Measurements from ENCODE around the gene TBC1D8. TPM values are rescaled to one million over a fixed set of nuclear protein-coding genes. Genes with fewer than 3 reads are reported as not detected.

TBC1D8 gene
- total RNA-seq, 5 donors from 2014 or later (not counting 1 experiment from before 2014, with no cell fraction given): 0.40 to 2.1 (median 2.0) TPM

DNA sequence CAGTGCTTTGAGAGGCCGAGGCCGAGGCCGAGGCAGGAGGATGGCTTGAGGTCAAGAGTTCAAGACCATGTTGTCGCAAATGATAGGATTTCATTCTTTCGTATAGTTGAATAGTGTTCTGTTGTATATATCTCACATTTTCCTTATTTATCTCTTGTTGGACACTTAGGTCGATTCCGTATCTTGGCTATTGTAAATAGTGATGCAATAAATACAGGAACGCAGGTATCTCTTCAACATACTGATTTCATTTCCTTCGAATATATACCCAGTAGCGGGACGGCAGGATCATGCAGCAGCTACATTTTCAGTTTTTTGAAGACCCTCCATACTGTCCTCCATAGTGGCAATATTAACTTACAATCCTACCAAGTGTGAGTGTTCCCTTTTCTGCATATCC is 4.1 kb downstream of the TBC1D8 start:
- H3K9me3 Mint-ChIP-seq: no peaks in the 10 kb centered on the region
- Histone ChIP-seq H3K4me1 (ENCODE audit: control insufficient read depth in 1 of 2, extremely low read depth in 1 of 2, insufficient read depth in 2 of 2, low read length in 2 of 2) (peaks cover 0 to 25% of the 10 kb centered on the region in 2 experiments), H3K9me3 (no peaks in the 10 kb centered on the region), H3K27me3 (replicated peaks in 1 of 2; ENCODE audit: control insufficient read depth in 2 of 2, extremely low read depth in 1 of 2, insufficient read depth in 2 of 2, low read length in 1 of 2) (peaks cover 0 to 31% of the 10 kb centered on the region in 2 experiments), H3K36me3 (ENCODE audit: control insufficient read depth in 2 of 2, extremely low read depth in 1 of 2, insufficient read depth in 1 of 2, low read length in 1 of 2) (no peaks in the 10 kb centered on the region), H3K4me3 (ENCODE audit: control insufficient read depth in 1 of 2, extremely low read depth in 1 of 2, low read length in 1 of 2) (no peak overlapping the region), H3K27ac (ENCODE audit: low read length) (no peak overlapping the region)
- WGBS (ENCODE audit: insufficient coverage): 80% methylated on average over 3 of the region's 11 CpGs
- ChIA-PET POLR2A (no interaction called here), CTCF (no interaction called here)
- H3K4me3 Mint-ChIP-seq: no peak overlapping the region
- no peak for ATAC-seq (replicated peaks in 1 of 4)
- H3K4me1 Mint-ChIP-seq: peaks cover 15 to 21% (median 19%) of the 10 kb centered on the region in 3 donors
- no peak for DNase-seq
- H3K36me3 Mint-ChIP-seq: no peaks in the 10 kb centered on the region
- H3K27me3 Mint-ChIP-seq: peaks cover 29 to 42% of the 10 kb centered on the region in 2 donors
- H3K27ac Mint-ChIP-seq: no peak overlapping the region

DNA sequence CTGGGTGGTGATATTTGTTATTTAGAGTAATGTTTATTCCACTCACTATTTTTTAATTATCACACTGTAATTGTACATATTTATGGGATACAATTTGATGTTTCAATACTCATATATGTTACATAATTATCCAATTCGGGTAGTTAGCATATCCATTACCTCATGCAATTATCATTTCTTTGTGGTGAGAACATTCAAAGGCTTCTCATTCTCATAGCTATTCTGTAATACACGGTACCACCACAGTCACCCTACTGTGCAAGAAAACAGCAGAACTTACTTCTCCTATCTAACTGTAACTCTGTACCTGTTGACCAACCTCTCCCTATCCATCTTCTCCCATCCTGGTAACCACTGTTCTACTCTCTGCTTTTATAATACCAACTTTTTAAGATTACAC is 4.6 kb downstream of the TBC1D8 start:
- no peak for ATAC-seq (replicated peaks in 1 of 4)
- peaks cover 34 to 45% of the 10 kb centered on the region in 2 donors for H3K27me3 Mint-ChIP-seq
- Histone ChIP-seq H3K27me3 (replicated peaks in 1 of 2; ENCODE audit: control insufficient read depth in 2 of 2, extremely low read depth in 1 of 2, insufficient read depth in 2 of 2, low read length in 1 of 2) (peaks cover 0 to 31% of the 10 kb centered on the region in 2 experiments), H3K27ac (ENCODE audit: low read length) (no peak overlapping the region), H3K9me3 (no peaks in the 10 kb centered on the region), H3K36me3 (ENCODE audit: control insufficient read depth in 2 of 2, extremely low read depth in 1 of 2, insufficient read depth in 1 of 2, low read length in 1 of 2) (no peaks in the 10 kb centered on the region), H3K4me3 (ENCODE audit: control insufficient read depth in 1 of 2, extremely low read depth in 1 of 2, low read length in 1 of 2) (no peak overlapping the region), H3K4me1 (ENCODE audit: control insufficient read depth in 1 of 2, extremely low read depth in 1 of 2, insufficient read depth in 2 of 2, low read length in 2 of 2) (peaks cover 0 to 19% of the 10 kb centered on the region in 2 experiments)
- H3K27ac Mint-ChIP-seq: no peak overlapping the region
- H3K4me1 Mint-ChIP-seq: peaks cover 10 to 16% (median 14%) of the 10 kb centered on the region in 3 donors
- 100% methylated on average over 1 of the region's 2 CpGs for WGBS (ENCODE audit: insufficient coverage)
- H3K36me3 Mint-ChIP-seq: no peaks in the 10 kb centered on the region
- ChIA-PET POLR2A (no interaction called here), CTCF (no interaction called here)
- DNase-seq: no peak
- H3K4me3 Mint-ChIP-seq: no peak overlapping the region
- H3K9me3 Mint-ChIP-seq: no peaks in the 10 kb centered on the region

DNA sequence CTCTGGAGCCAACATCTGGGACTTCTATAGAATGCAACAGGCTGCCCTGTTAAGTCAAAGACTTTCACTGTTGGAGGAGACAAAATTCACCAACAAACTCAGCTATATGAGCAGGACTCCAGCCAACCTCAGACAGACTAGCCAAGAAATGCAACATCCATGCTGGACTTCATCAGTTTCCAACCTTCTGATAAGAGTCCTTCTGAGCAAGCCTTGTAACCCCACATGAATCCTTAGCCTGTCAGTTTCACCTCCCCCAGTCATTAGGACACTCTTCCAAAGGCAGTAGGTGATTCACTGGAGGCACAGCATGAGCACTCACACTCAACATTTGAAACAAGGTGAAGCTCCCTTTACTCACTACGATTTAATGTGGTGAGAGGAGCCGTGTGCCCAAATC is 5.8 kb downstream of the TBC1D8 start:
- Histone ChIP-seq H3K9me3 (no peaks in the 10 kb centered on the region), H3K27ac (ENCODE audit: low read length) (no peak overlapping the region), H3K36me3 (ENCODE audit: control insufficient read depth in 2 of 2, extremely low read depth in 1 of 2, insufficient read depth in 1 of 2, low read length in 1 of 2) (no peaks in the 10 kb centered on the region), H3K4me1 (ENCODE audit: control insufficient read depth in 1 of 2, extremely low read depth in 1 of 2, insufficient read depth in 2 of 2, low read length in 2 of 2) (peaks cover 0 to 13% of the 10 kb centered on the region in 2 experiments), H3K4me3 (ENCODE audit: control insufficient read depth in 1 of 2, extremely low read depth in 1 of 2, low read length in 1 of 2) (no peak overlapping the region), H3K27me3 (replicated peaks in 1 of 2; ENCODE audit: control insufficient read depth in 2 of 2, extremely low read depth in 1 of 2, insufficient read depth in 2 of 2, low read length in 1 of 2) (peaks cover 0 to 31% of the 10 kb centered on the region in 2 experiments)
- Mint-ChIP-seq H3K27me3 (peaks cover 40 to 49% of the 10 kb centered on the region in 2 donors), H3K36me3 (no peaks in the 10 kb centered on the region), H3K4me3 (no peak overlapping the region), H3K27ac (no peak overlapping the region), H3K9me3 (no peaks in the 10 kb centered on the region), H3K4me1 (peaks cover 10 to 15% (median 13%) of the 10 kb centered on the region in 3 donors)
- no peak for ATAC-seq (replicated peaks in 1 of 4)
- CTCF ChIA-PET: no interaction called here
- no peak for DNase-seq
- POLR2A ChIA-PET: no interaction called here
- no CpG with 5 or more reads among the region's 2 CpGs for WGBS (ENCODE audit: insufficient coverage)

DNA sequence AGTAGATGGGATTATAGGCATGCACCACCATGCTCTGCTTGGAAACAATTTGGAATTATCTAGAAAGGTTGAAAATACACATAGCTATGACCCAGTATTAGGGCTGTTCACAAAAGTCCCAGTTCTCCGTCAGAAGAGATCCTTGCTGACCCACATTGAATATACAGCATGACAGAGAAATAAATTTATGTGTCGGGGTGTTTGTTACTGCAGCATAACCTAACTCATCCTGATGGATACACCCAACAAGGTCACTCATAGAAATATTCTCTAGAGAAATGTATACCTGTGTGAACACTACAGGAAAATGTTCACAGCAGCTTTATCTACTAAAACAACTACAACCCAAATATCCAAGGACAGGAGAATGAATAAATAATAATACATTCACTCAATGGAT is 9.0 kb downstream of the TBC1D8 start:
- CTCF ChIA-PET: no interaction called here
- Mint-ChIP-seq H3K36me3 (no peaks in the 10 kb centered on the region), H3K27me3 (peaks cover 40 to 44% of the 10 kb centered on the region in 2 donors), H3K9me3 (no peaks in the 10 kb centered on the region), H3K4me1 (no peaks in the 10 kb centered on the region), H3K4me3 (no peak overlapping the region), H3K27ac (no peak overlapping the region)
- Histone ChIP-seq H3K9me3 (no peaks in the 10 kb centered on the region), H3K36me3 (ENCODE audit: control insufficient read depth in 2 of 2, extremely low read depth in 1 of 2, insufficient read depth in 1 of 2, low read length in 1 of 2) (no peaks in the 10 kb centered on the region), H3K27ac (ENCODE audit: low read length) (no peak overlapping the region), H3K4me3 (ENCODE audit: control insufficient read depth in 1 of 2, extremely low read depth in 1 of 2, low read length in 1 of 2) (no peak overlapping the region), H3K27me3 (replicated peaks in 1 of 2; ENCODE audit: control insufficient read depth in 2 of 2, extremely low read depth in 1 of 2, insufficient read depth in 2 of 2, low read length in 1 of 2) (peaks cover 0 to 26% of the 10 kb centered on the region in 2 experiments), H3K4me1 (ENCODE audit: control insufficient read depth in 1 of 2, extremely low read depth in 1 of 2, insufficient read depth in 2 of 2, low read length in 2 of 2) (no peaks in the 10 kb centered on the region)
- POLR2A ChIA-PET: no interaction called here
- no CpG with 5 or more reads among the region's 2 CpGs for WGBS (ENCODE audit: insufficient coverage)
- ATAC-seq (replicated peaks in 1 of 4): no peak
- no peak for DNase-seq

- Mint-ChIP-seq H3K4me1 (no peaks in the 10 kb centered on the region), H3K9me3 (no peaks in the 10 kb centered on the region), H3K36me3 (no peaks in the 10 kb centered on the region), H3K27ac (no peak overlapping the region), H3K4me3 (no peak overlapping the region), H3K27me3 (peaks cover 34 to 40% of the 10 kb centered on the region in 2 donors)
- Histone ChIP-seq H3K27ac (ENCODE audit: low read length) (no peak overlapping the region), H3K36me3 (ENCODE audit: control insufficient read depth in 2 of 2, extremely low read depth in 1 of 2, insufficient read depth in 1 of 2, low read length in 1 of 2) (no peaks in the 10 kb centered on the region), H3K4me3 (ENCODE audit: control insufficient read depth in 1 of 2, extremely low read depth in 1 of 2, low read length in 1 of 2) (no peak overlapping the region), H3K27me3 (replicated peaks in 1 of 2; ENCODE audit: control insufficient read depth in 2 of 2, extremely low read depth in 1 of 2, insufficient read depth in 2 of 2, low read length in 1 of 2) (peaks cover 0 to 23% of the 10 kb centered on the region in 2 experiments), H3K4me1 (ENCODE audit: control insufficient read depth in 1 of 2, extremely low read depth in 1 of 2, insufficient read depth in 2 of 2, low read length in 2 of 2) (no peaks in the 10 kb centered on the region), H3K9me3 (no peaks in the 10 kb centered on the region)
- DNase-seq: no peak
- POLR2A ChIA-PET: interaction anchor here in 1 of 2 donors (0.6 kb wide), 1 partner anchor 60 kb away, joined by 3 read pairs; no protein-coding TSS in a partner anchor
- 90% methylated on average over 2 of the region's 7 CpGs for WGBS (ENCODE audit: insufficient coverage)
- ATAC-seq (replicated peaks in 1 of 4): no peak
- CTCF ChIA-PET: no interaction called here
Measured at GRCh38 chr2:101140978-101141655, 10.1 kb downstream of the TBC1D8 start.

GRCh38 chr2:101140237-101140636 is 10.9 kb downstream of the TBC1D8 start:
- Mint-ChIP-seq H3K27me3 (peaks cover 30 to 40% of the 10 kb centered on the region in 2 donors), H3K4me1 (no peaks in the 10 kb centered on the region), H3K27ac (no peak overlapping the region), H3K9me3 (no peaks in the 10 kb centered on the region), H3K36me3 (no peaks in the 10 kb centered on the region), H3K4me3 (no peak overlapping the region)
- WGBS (ENCODE audit: insufficient coverage): 89% methylated on average over 6 of the region's 7 CpGs
- H3K4me3 ChIP-seq (ENCODE audit: control insufficient read depth in 1 of 2, extremely low read depth in 1 of 2, low read length in 1 of 2): no peak overlapping the region
- no peaks in the 10 kb centered on the region for H3K9me3 ChIP-seq
- peaks cover 0 to 23% of the 10 kb centered on the region in 2 experiments for H3K27me3 ChIP-seq (replicated peaks in 1 of 2; ENCODE audit: control insufficient read depth in 2 of 2, extremely low read depth in 1 of 2, insufficient read depth in 2 of 2, low read length in 1 of 2)
- no peak overlapping the region for H3K27ac ChIP-seq (ENCODE audit: low read length)
- DNase-seq: no peak
- ChIA-PET POLR2A (interaction anchor here in 1 of 2 donors (0.5 to 0.6 kb wide), 2 partner anchors 35 to 61 kb away, joined by 3 to 4 read pairs; no protein-coding TSS in a partner anchor), CTCF (no interaction called here)
- H3K36me3 ChIP-seq (ENCODE audit: control insufficient read depth in 2 of 2, extremely low read depth in 1 of 2, insufficient read depth in 1 of 2, low read length in 1 of 2): no peaks in the 10 kb centered on the region
- no peaks in the 10 kb centered on the region for H3K4me1 ChIP-seq (ENCODE audit: control insufficient read depth in 1 of 2, extremely low read depth in 1 of 2, insufficient read depth in 2 of 2, low read length in 2 of 2)
- no peak for ATAC-seq (replicated peaks in 1 of 4)

Measured in T-cell (primary cell).